Ectodermal cell (in vitro differentiated cells): Measurements from ENCODE around the gene TMEM240.
A peak's percentile ranks its signal among the peaks of the same experiment; 100 is the strongest.

Source experiments
- H3K27ac ChIP-seq: 2 replicates; pipeline ENCODE4 v1.7.0; 2013; ENCODE audit warnings: mild to moderate bottlenecking, low read depth, low read length; ENCODE audit not compliant: insufficient read depth, poor library complexity, severe bottlenecking
- H3K27me3 ChIP-seq: 2 replicates; pipeline ENCODE4 v1.7.0; 2013; ENCODE audit warnings: mild to moderate bottlenecking, low read length; ENCODE audit not compliant: insufficient read depth, control insufficient read depth, poor library complexity, severe bottlenecking
- H3K36me3 ChIP-seq: one replicate; pipeline ENCODE4 v1.7.0; 2013; ENCODE audit warnings: low read length; ENCODE audit not compliant: control insufficient read depth, insufficient read depth
- H3K4me1 ChIP-seq: one replicate; pipeline ENCODE4 v1.7.0; 2013; ENCODE audit warnings: low read length; ENCODE audit not compliant: control insufficient read depth, insufficient read depth
- H3K4me3 ChIP-seq: 2 replicates; pipeline ENCODE4 v1.7.0; 2013; ENCODE audit warnings: low read depth, low read length, control low read depth; ENCODE audit not compliant: insufficient read depth
- H3K9me3 ChIP-seq: 2 replicates; pipeline ENCODE4 v1.7.0; 2013; ENCODE audit warnings: mild to moderate bottlenecking, low read length, moderate library complexity; ENCODE audit not compliant: control insufficient read depth
- WGBS, 2 experiments: methylation state at CpG; one replicate each; pipeline ENCODE4 v1.1.7; 2013; ENCODE audit warnings: missing lambda C conversion rate in 2 of 2; 5-methylcytosine and 5-hydroxymethylcytosine counted together

Gene TMEM240

DNA sequence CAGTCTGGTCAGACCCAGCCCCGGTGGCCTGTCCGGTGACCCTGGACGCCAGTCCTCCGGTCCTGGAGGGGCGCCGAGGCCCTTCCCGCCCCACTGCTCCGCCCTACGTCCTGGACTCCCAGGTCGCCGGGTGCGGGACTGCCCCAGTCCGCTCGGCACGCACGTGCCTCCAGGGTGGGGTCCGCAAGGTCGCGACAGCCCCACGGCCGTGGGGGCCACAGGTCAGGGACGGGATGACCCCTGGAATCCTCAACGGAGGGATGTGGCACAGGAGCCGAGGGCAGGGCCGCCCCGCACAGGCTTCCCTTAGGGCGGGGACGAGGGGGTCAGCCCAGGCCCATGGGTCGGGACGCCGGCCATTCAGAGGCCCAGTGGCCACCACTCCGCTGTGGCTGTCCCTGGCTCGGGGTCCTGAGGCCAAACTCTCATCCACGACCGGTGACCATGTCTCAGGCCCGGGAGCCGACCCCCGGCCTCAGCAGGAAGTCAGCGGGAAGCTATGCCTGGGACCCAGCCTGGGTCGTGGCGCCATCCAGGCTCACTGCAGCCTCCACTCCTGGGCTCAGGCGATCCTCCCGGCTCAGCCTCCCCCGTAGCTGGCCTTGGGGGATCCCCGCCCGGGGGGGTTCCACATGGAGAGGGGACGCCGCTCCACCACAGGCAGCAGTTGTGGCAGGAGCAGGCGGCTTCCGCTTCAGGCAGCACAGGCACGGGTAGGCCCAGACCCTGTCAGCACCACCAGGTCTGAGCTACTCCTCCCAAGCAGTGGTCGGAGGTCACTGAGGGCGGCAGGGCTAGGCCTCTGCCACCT is 599 bp upstream of the TMEM240 start:
- Histone ChIP-seq H3K4me1 (peaks cover 7% of the 10 kb centered on the region), H3K27ac (no peak overlapping the region), H3K36me3 (peaks cover 8% of the 10 kb centered on the region), H3K9me3 (no peaks in the 10 kb centered on the region), H3K4me3 (peak overlapping the region; percentile 52), H3K27me3 (no peaks in the 10 kb centered on the region)
- 57 to 58% methylated on average over 53 of the region's 53 CpGs for WGBS, 2 experiments

DNA sequence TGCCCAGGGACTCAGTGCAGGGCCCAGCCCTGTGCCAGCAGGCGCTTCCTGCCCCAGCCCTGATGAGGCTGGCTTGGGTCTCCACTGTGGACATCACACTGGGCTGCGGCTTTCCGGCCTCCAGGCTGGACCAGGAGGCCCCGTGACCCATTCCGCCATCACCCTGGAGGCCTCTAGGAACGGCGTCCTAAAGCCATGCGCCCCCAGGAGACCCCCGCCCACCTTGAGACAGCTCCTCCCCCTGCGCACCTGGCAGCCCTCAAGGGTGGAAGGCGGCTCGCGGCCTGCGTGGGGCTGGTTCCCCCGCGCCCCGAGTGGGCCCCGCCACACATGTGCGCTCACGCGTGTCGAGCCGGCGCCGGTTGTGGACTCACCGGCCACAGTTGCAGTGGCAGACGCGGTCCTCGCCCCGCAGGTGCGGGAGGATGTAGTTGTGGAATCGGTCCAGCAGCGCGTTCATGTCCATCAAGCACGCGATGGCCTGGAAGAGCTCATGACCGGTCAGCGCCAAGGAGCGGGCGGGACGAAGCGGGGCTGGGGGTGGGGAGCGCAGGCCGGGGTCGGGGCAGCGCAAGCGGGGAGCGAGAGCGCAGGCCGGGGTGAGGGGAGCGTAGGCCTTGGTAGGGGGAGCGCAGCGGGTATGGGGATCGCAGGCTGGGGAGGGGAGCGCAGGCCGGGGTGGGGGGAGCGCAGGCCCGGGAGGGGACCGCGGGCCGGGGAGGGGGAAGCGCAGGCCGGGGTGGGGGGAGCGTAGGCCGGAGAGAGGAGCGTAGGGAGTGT is 924 bp downstream of the TMEM240 start:
- Histone ChIP-seq H3K27me3 (no peaks in the 10 kb centered on the region), H3K4me3 (peak overlapping the region; percentile 52), H3K4me1 (peaks cover 7% of the 10 kb centered on the region), H3K36me3 (peaks cover 8% of the 10 kb centered on the region), H3K27ac (no peak overlapping the region), H3K9me3 (no peaks in the 10 kb centered on the region)
- 7 to 8% methylated on average over 66 of the region's 66 CpGs for WGBS, 2 experiments

DNA sequence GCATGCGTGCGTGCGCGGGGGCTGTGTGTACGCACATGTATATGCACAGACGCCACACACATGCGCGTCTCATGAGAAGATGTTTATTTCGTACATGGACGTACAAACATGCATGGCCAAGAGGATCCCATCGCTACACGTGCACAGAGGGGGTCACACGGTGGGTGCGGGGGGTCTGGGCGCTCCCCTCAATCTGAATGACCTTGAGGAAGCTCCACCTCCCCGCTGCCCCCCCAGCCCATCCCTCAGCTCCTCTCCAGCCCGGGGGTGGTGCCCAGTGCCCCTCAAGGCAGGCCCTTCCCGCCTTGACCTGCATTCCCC is 1.5 kb downstream of the TMEM240 start:
- H3K4me1 ChIP-seq, result peaks cover 7% of the 10 kb centered on the region
- H3K4me3 ChIP-seq, result peak overlapping the region; percentile 52
- H3K36me3 ChIP-seq, result peaks cover 8% of the 10 kb centered on the region
- no peaks in the 10 kb centered on the region for H3K27me3 ChIP-seq
- 87 to 90% methylated on average over 18 of the region's 18 CpGs for WGBS, 2 experiments
- no peak overlapping the region for H3K27ac ChIP-seq
- no peaks in the 10 kb centered on the region for H3K9me3 ChIP-seq

DNA sequence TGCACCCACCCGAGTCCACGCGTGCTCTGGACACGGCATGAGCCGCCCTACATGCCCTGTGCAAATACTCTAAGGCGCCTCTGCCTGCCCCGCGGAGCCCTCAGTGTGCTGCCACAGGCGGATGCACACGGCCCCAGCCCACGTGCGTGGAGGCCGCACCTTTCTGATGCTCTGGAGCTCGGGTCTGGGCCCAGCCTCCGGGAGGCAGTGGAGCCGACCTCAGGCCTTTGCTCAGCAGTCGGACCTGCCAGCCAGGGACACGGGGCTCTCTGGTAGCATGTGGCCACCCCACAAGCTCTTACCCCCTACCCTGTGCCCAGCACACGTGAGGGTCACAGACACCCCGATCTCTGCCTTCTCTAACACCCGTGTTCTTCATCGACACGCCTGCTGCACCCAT is 2.1 kb downstream of the TMEM240 start:
- H3K4me1 ChIP-seq, result peaks cover 7% of the 10 kb centered on the region
- H3K27me3 ChIP-seq, result no peaks in the 10 kb centered on the region
- 93 to 94% methylated on average over 23 of the region's 23 CpGs for WGBS, 2 experiments
- H3K36me3 ChIP-seq, result peaks cover 8% of the 10 kb centered on the region
- no peak overlapping the region for H3K27ac ChIP-seq
- no peak overlapping the region for H3K4me3 ChIP-seq
- no peaks in the 10 kb centered on the region for H3K9me3 ChIP-seq

DNA sequence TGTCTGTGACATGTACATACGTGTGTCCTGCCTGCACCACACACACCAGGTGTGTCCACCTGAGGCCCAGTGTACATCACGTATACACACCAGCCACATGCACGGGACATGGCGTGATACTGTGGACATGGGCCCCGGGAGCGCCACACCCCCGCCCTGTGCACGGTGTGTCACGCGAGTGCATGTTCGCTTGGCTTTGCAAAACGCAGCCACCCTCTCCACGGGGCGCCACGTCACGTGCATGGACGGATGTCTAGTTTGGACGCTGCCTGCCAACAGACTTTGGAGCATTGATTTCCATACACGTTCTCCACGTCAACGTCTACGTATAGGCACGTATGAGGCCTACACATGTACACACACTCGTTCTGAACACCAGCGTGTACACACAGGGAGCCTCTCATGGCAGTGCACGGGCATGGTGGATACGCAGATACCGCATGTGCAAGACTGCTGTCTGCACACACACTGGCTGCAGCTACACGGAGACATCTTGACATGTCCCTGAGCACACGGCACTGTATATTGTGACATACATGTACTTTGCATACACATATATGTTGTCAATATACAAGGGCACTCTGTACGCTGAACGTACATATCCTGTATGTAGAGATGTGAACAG is 2.7 kb downstream of the TMEM240 start:
- Histone ChIP-seq H3K4me3 (no peak overlapping the region), H3K27ac (no peak overlapping the region), H3K9me3 (no peaks in the 10 kb centered on the region), H3K4me1 (peaks cover 7% of the 10 kb centered on the region), H3K36me3 (peaks cover 6% of the 10 kb centered on the region), H3K27me3 (no peaks in the 10 kb centered on the region)
- WGBS, 2 experiments, result 97 to 98% methylated on average over 32 of the region's 32 CpGs

DNA sequence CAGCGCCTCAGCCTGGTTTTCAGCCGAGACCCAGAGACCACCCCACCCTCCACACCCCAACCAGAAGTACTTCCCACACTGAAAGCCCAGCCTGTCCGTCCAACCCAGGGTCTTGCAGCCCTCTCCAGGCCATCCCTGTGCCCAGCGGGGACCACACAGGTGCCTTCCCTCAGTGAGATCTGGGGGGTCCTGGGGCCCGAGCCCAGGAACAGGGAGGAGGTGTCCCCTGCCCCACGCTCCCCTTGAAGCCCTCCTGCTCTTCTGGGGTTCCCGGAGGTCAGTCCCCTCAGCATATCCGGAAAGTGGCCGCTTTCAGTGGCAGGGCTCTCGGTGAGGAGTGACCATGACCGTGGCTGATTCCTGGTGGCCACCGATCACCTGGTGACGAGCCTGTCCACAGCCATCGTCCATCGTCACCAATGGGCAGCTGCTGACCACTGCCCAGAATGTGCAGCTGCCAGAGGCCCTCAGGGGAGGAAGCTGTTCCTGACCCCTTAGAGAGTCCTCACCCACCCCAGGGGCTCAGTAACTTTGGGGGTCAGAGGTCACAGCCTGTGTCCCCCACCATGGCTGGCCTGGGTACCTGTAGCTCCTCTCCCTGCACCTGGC is 3.4 kb downstream of the TMEM240 start:
- Histone ChIP-seq H3K4me1 (peaks cover 7% of the 10 kb centered on the region), H3K4me3 (no peak overlapping the region), H3K36me3 (no peaks in the 10 kb centered on the region), H3K27ac (no peak overlapping the region), H3K27me3 (no peaks in the 10 kb centered on the region), H3K9me3 (no peaks in the 10 kb centered on the region)
- 93 to 96% methylated on average over 15 of the region's 15 CpGs for WGBS, 2 experiments

DNA sequence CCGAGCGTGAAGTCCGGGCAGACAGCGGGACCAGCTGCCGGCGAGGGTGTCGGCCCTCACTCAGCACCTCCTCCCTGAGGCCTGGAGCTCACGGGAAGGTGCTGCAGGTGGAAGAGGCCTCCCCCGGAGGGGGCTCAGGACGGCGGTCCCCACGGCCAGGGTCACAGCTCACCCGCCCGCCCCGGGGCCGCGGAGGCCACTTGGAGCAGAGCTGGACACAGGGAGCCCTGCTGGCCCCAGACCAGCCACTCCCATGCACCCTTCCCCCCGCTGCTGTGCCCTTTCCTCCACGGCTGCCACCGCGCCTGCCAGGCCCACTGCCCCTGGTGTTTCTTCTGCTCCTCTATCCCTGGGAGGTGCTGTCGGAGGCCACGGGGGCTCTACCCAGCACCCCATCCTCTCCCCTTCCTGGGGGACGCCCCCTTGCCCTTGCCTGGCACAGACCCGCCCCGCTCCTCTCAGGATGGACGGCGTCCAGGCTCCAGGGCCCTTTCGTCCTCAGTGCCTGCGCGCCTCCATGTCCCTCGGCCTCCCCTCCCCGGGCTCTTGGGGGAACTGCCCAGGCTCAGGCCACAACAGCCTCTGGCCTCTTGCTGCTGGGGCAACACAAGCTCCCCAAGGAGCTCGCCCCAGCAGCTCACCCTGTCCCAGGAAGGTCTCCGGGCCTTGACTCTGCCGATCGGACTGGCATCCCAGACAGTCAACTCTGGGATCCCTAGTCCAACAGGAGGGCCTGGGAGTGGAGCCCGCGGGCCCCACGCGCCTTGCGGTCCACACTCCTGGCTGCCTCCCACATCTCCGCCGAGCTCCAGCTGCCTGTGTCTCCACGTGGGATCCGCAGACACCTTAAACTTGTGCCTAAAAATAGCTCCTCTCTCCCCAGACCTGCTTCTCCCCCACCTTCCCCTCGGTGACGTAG is 4.1 kb downstream of the TMEM240 start:
- H3K36me3 ChIP-seq, result no peaks in the 10 kb centered on the region
- H3K4me1 ChIP-seq, result peaks cover 7% of the 10 kb centered on the region
- H3K27ac ChIP-seq, result no peak overlapping the region
- no peaks in the 10 kb centered on the region for H3K27me3 ChIP-seq
- WGBS, 2 experiments, result 91 to 92% methylated on average over 48 of the region's 48 CpGs
- H3K9me3 ChIP-seq, result no peaks in the 10 kb centered on the region
- no peak overlapping the region for H3K4me3 ChIP-seq

DNA sequence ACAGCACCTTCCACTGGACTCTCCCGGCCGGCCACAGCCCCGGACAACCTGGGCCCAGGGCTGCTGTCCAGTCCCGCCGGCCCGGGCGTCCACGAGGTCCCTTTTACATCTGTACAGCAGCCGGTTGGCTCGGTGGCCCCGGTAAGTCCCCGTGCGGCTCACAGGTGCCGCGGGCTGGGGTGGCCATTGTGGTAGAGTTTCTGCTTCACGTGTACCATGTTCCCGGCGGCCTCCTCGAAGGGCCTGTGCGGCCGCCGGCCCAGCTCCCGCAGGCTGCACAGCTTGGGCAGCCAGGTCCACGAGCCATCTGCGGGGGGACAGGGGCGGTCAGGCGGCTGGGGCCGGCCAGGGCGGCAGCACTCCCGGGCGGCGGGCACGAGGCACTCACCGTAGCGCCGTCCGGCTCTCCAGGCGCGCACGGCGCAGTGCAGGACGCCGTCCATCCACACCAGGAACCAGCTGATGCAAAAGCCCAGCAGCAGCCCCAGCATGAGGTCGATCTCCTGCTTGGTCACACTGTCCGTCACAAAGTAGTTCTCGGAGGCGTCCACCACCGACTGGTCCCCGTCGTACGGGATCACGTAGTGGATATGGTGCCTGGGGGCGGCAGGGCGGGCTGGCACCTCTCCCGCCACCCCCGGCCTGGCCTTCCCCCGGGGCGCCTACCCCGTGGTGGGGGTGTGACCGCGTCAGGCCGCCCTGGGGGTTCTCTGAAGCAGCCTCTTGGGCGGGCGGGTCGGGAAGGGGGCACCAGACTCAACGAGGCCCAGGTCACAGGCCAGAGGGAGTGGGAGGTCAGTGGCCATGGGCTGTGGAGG is 5.0 kb downstream of the TMEM240 start:
- H3K4me1 ChIP-seq, result peaks cover 7% of the 10 kb centered on the region
- peaks cover 5% of the 10 kb centered on the region for H3K36me3 ChIP-seq
- H3K27me3 ChIP-seq, result no peaks in the 10 kb centered on the region
- no peak overlapping the region for H3K27ac ChIP-seq
- 95 to 96% methylated on average over 66 of the region's 66 CpGs for WGBS, 2 experiments
- no peak overlapping the region for H3K4me3 ChIP-seq
- no peaks in the 10 kb centered on the region for H3K9me3 ChIP-seq
